ENCODE results near the gene ADCY9. TPM values are rescaled to one million over a fixed set of nuclear protein-coding genes. Genes with fewer than 3 reads are reported as not detected.

ADCY9 gene
- total RNA-seq, 1 donor from 2014 or later, result 6.9 TPM

GRCh38 chr16:4064950-4065352, 51.3 kb downstream of the ADCY9 start:
- Mint-ChIP-seq H3K4me1 (ENCODE audit: low read depth) (peaks cover 3% of the 10 kb centered on the region), H3K27me3 (no peaks in the 10 kb centered on the region), H3K9me3 (ENCODE audit: low read depth) (peaks cover 28% of the 10 kb centered on the region), H3K4me3 (ENCODE audit: low read depth) (no peak overlapping the region), H3K27ac (no peak overlapping the region), H3K36me3 (ENCODE audit: insufficient read depth) (peaks cover 1% of the 10 kb centered on the region)
- TF ChIP-seq CTCF (IDR thresholded peaks at IDR 0.05; ENCODE audit: unreplicated experiment), result no peak
- DNase-seq (ENCODE audit: low spot score, unreplicated experiment), result no peak

- Mint-ChIP-seq H3K4me3 (ENCODE audit: low read depth) (no peak overlapping the region), H3K36me3 (ENCODE audit: insufficient read depth) (peaks cover 1% of the 10 kb centered on the region), H3K27me3 (no peaks in the 10 kb centered on the region), H3K4me1 (ENCODE audit: low read depth) (peaks cover 1% of the 10 kb centered on the region), H3K27ac (no peak overlapping the region), H3K9me3 (ENCODE audit: low read depth) (peaks cover 28% of the 10 kb centered on the region)
- no peak for TF ChIP-seq CTCF (IDR thresholded peaks at IDR 0.05; ENCODE audit: unreplicated experiment)
- no peak for DNase-seq (ENCODE audit: low spot score, unreplicated experiment)
Observed at GRCh38 chr16:4062212-4062802, 53.9 kb downstream of the ADCY9 start.

- no peak for DNase-seq (ENCODE audit: low spot score, unreplicated experiment)
- Mint-ChIP-seq H3K27ac (no peak overlapping the region), H3K4me1 (ENCODE audit: low read depth) (no peaks in the 10 kb centered on the region), H3K4me3 (ENCODE audit: low read depth) (no peak overlapping the region), H3K27me3 (no peaks in the 10 kb centered on the region), H3K9me3 (ENCODE audit: low read depth) (peaks cover 28% of the 10 kb centered on the region), H3K36me3 (ENCODE audit: insufficient read depth) (peaks cover 1% of the 10 kb centered on the region)
- TF ChIP-seq CTCF (IDR thresholded peaks at IDR 0.05; ENCODE audit: unreplicated experiment), result no peak
Observed at GRCh38 chr16:4060823-4061222, 55.4 kb downstream of the ADCY9 start.

GRCh38 chr16:4060009-4060408, 56.2 kb downstream of the ADCY9 start:
- no peak for TF ChIP-seq CTCF (IDR thresholded peaks at IDR 0.05; ENCODE audit: unreplicated experiment)
- H3K36me3 Mint-ChIP-seq (ENCODE audit: insufficient read depth), result peaks cover 1% of the 10 kb centered on the region
- H3K4me3 Mint-ChIP-seq (ENCODE audit: low read depth), result no peak overlapping the region
- no peaks in the 10 kb centered on the region for H3K4me1 Mint-ChIP-seq (ENCODE audit: low read depth)
- no peaks in the 10 kb centered on the region for H3K27me3 Mint-ChIP-seq
- peaks cover 28% of the 10 kb centered on the region for H3K9me3 Mint-ChIP-seq (ENCODE audit: low read depth)
- DNase-seq (ENCODE audit: low spot score, unreplicated experiment), result no peak
- no peak overlapping the region for H3K27ac Mint-ChIP-seq

GRCh38 chr16:4058386-4058785, 57.9 kb downstream of the ADCY9 start:
- peaks cover 23% of the 10 kb centered on the region for H3K9me3 Mint-ChIP-seq (ENCODE audit: low read depth)
- no peak overlapping the region for H3K27ac Mint-ChIP-seq
- H3K4me3 Mint-ChIP-seq (ENCODE audit: low read depth), result no peak overlapping the region

More at GRCh38 chr16:4058386-4058785, 57.9 kb downstream of the ADCY9 start:
- no peaks in the 10 kb centered on the region for H3K27me3 Mint-ChIP-seq
- peaks cover 3% of the 10 kb centered on the region for H3K4me1 Mint-ChIP-seq (ENCODE audit: low read depth)
- no peak for DNase-seq (ENCODE audit: low spot score, unreplicated experiment)
- peaks cover 1% of the 10 kb centered on the region for H3K36me3 Mint-ChIP-seq (ENCODE audit: insufficient read depth)
- TF ChIP-seq CTCF (IDR thresholded peaks at IDR 0.05; ENCODE audit: unreplicated experiment), result no peak
